Brain microvascular endothelial cell (primary cell): ENCODE results near the gene MYO3B.

Experiments used
- DNase-seq: peaks from one replicate; pipeline ENCODE4 v3.0.0-alpha.2; 2020
- H3K27ac ChIP-seq: fragments of 250-450 bp; sonication (Bioruptor Pico); 2 replicates; pipeline ENCODE4 v1.5.1; 2020; ENCODE audit warnings: mild to moderate bottlenecking, moderate library complexity
- H3K27me3 ChIP-seq: fragments of 250-450 bp; sonication (Bioruptor Pico); replicated peaks from 2 replicates; pipeline ENCODE4 v1.5.1; 2020; ENCODE audit warnings: mild to moderate bottlenecking
- H3K36me3 ChIP-seq: fragments of 250-450 bp; sonication (Bioruptor Pico); replicated peaks from 2 replicates; pipeline ENCODE4 v1.5.1; 2020; ENCODE audit warnings: mild to moderate bottlenecking
- H3K4me3 ChIP-seq: 2 replicates; pipeline ENCODE4 v1.5.1; 2011; ENCODE audit warnings: low read depth, mild to moderate bottlenecking, control low read depth, low read length, moderate library complexity
- in situ Hi-C: cut with HindIII; loops from 2 replicates; pipeline ENCODE4 v1.10.0; 2017; ENCODE audit warnings: low sequenced_read_pairs, low pct_ligation_motif_present
- TF ChIP-seq, protein P1 (sequence below): IDR thresholded peaks from 2 replicates; pipeline ENCODE4 v1.5.1; 2011; ENCODE audit warnings: low read depth, mild to moderate bottlenecking, moderate library complexity, low read length, control low read depth, inconsistent platforms; ENCODE audit errors: missing control alignments

The MYO3B gene, protein sequence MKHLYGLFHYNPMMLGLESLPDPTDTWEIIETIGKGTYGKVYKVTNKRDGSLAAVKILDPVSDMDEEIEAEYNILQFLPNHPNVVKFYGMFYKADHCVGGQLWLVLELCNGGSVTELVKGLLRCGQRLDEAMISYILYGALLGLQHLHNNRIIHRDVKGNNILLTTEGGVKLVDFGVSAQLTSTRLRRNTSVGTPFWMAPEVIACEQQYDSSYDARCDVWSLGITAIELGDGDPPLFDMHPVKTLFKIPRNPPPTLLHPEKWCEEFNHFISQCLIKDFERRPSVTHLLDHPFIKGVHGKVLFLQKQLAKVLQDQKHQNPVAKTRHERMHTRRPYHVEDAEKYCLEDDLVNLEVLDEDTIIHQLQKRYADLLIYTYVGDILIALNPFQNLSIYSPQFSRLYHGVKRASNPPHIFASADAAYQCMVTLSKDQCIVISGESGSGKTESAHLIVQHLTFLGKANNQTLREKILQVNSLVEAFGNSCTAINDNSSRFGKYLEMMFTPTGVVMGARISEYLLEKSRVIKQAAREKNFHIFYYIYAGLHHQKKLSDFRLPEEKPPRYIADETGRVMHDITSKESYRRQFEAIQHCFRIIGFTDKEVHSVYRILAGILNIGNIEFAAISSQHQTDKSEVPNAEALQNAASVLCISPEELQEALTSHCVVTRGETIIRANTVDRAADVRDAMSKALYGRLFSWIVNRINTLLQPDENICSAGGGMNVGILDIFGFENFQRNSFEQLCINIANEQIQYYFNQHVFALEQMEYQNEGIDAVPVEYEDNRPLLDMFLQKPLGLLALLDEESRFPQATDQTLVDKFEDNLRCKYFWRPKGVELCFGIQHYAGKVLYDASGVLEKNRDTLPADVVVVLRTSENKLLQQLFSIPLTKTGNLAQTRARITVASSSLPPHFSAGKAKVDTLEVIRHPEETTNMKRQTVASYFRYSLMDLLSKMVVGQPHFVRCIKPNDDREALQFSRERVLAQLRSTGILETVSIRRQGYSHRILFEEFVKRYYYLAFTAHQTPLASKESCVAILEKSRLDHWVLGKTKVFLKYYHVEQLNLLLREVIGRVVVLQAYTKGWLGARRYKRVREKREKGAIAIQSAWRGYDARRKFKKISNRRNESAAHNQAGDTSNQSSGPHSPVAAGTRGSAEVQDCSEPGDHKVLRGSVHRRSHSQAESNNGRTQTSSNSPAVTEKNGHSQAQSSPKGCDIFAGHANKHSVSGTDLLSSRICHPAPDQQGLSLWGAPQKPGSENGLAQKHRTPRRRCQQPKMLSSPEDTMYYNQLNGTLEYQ (N-terminal part only)

DNA sequence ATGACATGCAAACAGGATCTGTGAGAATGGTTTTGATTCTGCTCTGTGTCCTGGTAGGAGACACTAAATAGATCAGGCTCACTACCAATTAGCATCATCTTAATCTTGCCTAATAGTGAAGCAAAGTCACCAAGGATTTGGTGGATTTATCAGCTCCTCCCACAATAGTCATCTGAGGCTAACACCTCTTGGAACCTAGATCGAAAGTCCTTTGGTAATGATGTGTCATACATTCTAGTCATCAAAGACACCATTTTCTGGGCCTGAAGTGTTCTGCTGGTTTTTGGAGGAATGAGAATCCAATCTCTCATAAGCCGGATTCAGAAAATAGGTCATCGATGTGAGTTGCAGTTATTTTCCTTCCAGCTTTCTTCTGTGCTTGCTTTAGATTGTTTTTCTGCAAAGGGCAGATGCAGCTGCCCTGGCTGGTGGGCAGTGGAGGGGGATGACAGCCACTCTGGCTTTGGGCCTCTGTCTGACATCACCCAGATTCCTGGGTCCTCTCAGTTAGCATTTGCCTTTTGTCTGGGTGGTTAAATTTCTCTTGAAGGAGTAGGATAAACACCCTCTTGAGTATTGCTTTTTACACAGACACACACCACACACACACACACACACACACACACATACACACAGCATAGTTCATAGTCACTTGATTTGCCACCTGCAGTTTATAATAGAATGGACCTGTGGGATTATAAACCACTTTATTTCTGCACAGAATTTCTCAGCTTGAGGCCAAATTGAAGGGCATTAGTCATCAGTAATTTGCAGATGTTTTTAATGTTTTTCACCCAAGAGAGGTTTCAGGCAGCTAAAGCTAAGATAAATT, at the start of gene MYO3B:
TSS of gene MYO3B (plus strand) at position 198 of the 832 bp plus-strand sequence. CDS start at position 339, 141 bp downstream.
- in situ Hi-C loops = no loop called here
- Histone ChIP-seq H3K36me3 (no peaks in the 10 kb centered on the region), H3K27ac (no peak within 1 kb of the TSS), H3K27me3 (no peaks in the 10 kb centered on the region), H3K4me3 (no peak within 1 kb of the TSS)
- DNase-seq = no peak
- TF ChIP-seq, protein P1, sequence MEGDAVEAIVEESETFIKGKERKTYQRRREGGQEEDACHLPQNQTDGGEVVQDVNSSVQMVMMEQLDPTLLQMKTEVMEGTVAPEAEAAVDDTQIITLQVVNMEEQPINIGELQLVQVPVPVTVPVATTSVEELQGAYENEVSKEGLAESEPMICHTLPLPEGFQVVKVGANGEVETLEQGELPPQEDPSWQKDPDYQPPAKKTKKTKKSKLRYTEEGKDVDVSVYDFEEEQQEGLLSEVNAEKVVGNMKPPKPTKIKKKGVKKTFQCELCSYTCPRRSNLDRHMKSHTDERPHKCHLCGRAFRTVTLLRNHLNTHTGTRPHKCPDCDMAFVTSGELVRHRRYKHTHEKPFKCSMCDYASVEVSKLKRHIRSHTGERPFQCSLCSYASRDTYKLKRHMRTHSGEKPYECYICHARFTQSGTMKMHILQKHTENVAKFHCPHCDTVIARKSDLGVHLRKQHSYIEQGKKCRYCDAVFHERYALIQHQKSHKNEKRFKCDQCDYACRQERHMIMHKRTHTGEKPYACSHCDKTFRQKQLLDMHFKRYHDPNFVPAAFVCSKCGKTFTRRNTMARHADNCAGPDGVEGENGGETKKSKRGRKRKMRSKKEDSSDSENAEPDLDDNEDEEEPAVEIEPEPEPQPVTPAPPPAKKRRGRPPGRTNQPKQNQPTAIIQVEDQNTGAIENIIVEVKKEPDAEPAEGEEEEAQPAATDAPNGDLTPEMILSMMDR = no peak

DNA sequence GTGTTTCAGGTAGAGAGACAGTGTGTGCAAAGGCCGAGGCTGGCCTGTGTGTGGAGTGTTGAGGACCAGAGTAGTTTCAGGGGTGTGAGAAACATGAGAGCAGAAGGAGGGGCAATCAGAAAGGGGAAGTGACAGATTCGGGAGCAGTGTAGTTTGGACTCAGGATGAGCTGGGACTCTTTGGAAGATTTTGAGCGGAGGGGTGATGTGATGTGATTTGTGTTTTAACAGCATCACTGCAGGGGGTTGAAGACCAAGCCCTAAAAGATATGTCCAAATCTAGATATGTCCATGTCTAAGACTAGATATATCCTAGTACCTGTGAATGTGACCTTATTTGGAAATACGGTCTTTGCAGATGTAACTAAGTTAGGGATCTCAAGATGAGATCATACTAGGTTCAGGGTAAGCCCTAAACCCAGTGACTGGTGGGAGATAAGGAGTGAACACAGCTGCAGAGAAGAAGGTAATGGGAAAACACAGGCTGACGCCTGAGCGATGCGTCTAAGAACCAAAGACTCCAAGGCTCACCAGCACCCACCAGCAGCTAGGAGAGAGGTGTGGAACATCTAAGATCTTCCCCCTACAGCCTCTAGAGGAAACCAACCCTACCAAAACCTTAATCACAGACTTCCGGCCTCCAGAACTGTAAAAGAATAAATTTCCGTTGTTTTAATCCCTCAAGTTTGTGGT, 38.5 kb upstream of the MYO3B start:
- in situ Hi-C loops = no loop called here
- Histone ChIP-seq H3K4me3 (no peak overlapping the region), H3K27ac (no peak overlapping the region), H3K36me3 (no peaks in the 10 kb centered on the region), H3K27me3 (no peaks in the 10 kb centered on the region)
- TF ChIP-seq, protein P1 = no peak
- no peak for DNase-seq

DNA sequence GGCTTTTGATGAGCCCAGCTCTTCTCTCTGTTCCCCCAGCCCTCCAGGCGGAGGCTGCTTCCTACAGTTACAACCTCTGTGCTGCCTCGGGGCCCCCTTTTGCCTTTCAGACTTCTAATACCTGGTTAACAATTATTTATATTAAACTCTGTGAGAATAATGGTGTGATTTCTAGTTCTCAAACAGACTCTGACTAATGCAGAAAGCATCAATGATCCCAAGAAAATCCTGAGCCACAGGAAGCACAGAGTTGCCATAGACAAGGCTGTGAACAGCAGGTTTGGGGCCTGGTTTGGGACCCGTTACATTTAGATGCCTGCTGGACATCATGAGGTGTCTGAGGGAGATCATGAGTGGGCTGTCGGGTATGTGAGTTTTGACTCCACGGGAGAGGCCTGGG, 37.4 kb upstream of the MYO3B start:
- H3K27me3 ChIP-seq = no peaks in the 10 kb centered on the region
- no peak overlapping the region for H3K27ac ChIP-seq
- in situ Hi-C loops = no loop called here
- TF ChIP-seq, protein P1 = no peak
- no peaks in the 10 kb centered on the region for H3K36me3 ChIP-seq
- no peak for DNase-seq
- H3K4me3 ChIP-seq = no peak overlapping the region

DNA sequence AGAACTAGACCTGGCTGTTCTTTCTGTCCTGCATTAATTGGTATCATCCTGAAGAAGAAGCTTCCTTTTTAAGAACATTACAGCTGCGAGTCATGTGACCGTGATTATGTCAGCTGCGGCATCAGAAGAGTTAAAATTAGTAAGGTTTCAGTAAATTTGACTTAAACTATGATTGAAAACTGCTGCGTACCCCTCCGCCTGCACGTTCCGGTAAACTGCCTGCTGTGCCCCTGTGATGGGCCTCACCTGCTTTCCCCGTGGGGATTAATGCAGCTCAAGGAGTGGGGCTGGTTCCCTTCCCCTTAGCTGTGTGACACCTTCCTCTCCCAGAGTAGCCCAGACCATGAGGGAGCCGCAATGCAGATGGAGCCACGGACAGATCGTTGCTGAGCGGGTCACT, 36.1 kb upstream of the MYO3B start:
- no peak for DNase-seq
- no peak overlapping the region for H3K4me3 ChIP-seq
- no peaks in the 10 kb centered on the region for H3K36me3 ChIP-seq
- in situ Hi-C loops = no loop called here
- TF ChIP-seq, protein P1 = no peak
- no peaks in the 10 kb centered on the region for H3K27me3 ChIP-seq
- H3K27ac ChIP-seq = no peak overlapping the region
